NCI-H2107 treated with DMSO at 0.1 percent for 48 hours (cell line): ENCODE results near the gene CADPS.

ENCODE experiments used
- DNase-seq: peaks from one replicate; lab custom pipeline; 2025; ENCODE audit not compliant: unreplicated experiment; lab: John Stamatoyannopoulos, UW

The CADPS gene

GRCh38 chr3:62527474-62527873 lies 347.7 kb downstream of the CADPS start:
- DNase-seq: no peak

GRCh38 chr3:62525281-62525680 lies 349.9 kb downstream of the CADPS start:
- peak; percentile 71 for DNase-seq

GRCh38 chr3:62523672-62524071 lies 351.5 kb downstream of the CADPS start:
- DNase-seq: no peak

- no peak for DNase-seq
Measured at GRCh38 chr3:62521464-62522105, 353.6 kb downstream of the CADPS start.

- DNase-seq: no peak
Measured at GRCh38 chr3:62503516-62503915, 371.7 kb downstream of the CADPS start.

GRCh38 chr3:62502315-62503300 lies 372.6 kb downstream of the CADPS start:
- DNase-seq: no peak

- DNase-seq: no peak
Measured at GRCh38 chr3:62501289-62501668, 373.9 kb downstream of the CADPS start.

GRCh38 chr3:62500556-62501288 lies 374.5 kb downstream of the CADPS start:
- DNase-seq: no peak

- DNase-seq: no peak
Measured at GRCh38 chr3:62497156-62497555, 378.1 kb downstream of the CADPS start.

GRCh38 chr3:62496503-62496902 lies 378.7 kb downstream of the CADPS start:
- no peak for DNase-seq

GRCh38 chr3:62493109-62493801 lies 382.0 kb downstream of the CADPS start:
- no peak for DNase-seq

- no peak for DNase-seq
Measured at GRCh38 chr3:62482961-62483360, 392.3 kb downstream of the CADPS start.

GRCh38 chr3:62481962-62482361 lies 393.3 kb downstream of the CADPS start:
- DNase-seq: no peak

- no peak for DNase-seq
Measured at GRCh38 chr3:62480056-62480455, 395.2 kb downstream of the CADPS start.

- no peak for DNase-seq
Measured at GRCh38 chr3:62479326-62479725, 395.9 kb downstream of the CADPS start.

- DNase-seq: no peak
Measured at GRCh38 chr3:62475306-62475705, 399.9 kb downstream of the CADPS start.

- no peak for DNase-seq
Measured at GRCh38 chr3:62467966-62468722, 407.1 kb downstream of the CADPS start.

- no peak for DNase-seq
Measured at GRCh38 chr3:62462788-62463187, 412.4 kb downstream of the CADPS start.

GRCh38 chr3:62462104-62462762 lies 413.0 kb downstream of the CADPS start:
- DNase-seq: no peak

- DNase-seq: no peak
Measured at GRCh38 chr3:62454916-62455315, 420.3 kb downstream of the CADPS start.
